ENCODE data around the gene DCBLD1.
A peak's percentile ranks its signal among the peaks of the same experiment; 100 is the strongest.

DCBLD1 gene

GRCh38 chr6:117533775-117534174 lies 51.3 kb downstream of the DCBLD1 start:
- no peak for ATAC-seq (replicated peaks)
- Mint-ChIP-seq H3K27me3 (peaks cover 0 to 7% of the 10 kb centered on the region in 2 donors), H3K36me3 (ENCODE audit: insufficient read depth) (no peaks in the 10 kb centered on the region), H3K4me1 (ENCODE audit: low read depth in 2 of 2) (peaks cover 0 to 9% of the 10 kb centered on the region in 2 donors), H3K4me3 (no peak overlapping the region), H3K9me3 (no peaks in the 10 kb centered on the region), H3K27ac (no peak overlapping the region)
- no peak for DNase-seq

GRCh38 chr6:117534974-117535373 lies 52.5 kb downstream of the DCBLD1 start:
- no peak for DNase-seq
- Mint-ChIP-seq H3K27me3 (peaks cover 0 to 8% of the 10 kb centered on the region in 2 donors), H3K4me3 (no peak overlapping the region), H3K9me3 (no peaks in the 10 kb centered on the region), H3K36me3 (ENCODE audit: insufficient read depth) (peaks cover 3% of the 10 kb centered on the region), H3K27ac (no peak overlapping the region), H3K4me1 (ENCODE audit: low read depth in 2 of 2) (peaks cover 0 to 11% of the 10 kb centered on the region in 2 donors)
- no peak for ATAC-seq (replicated peaks)

- ATAC-seq (replicated peaks) = no peak
- peaks cover 3% of the 10 kb centered on the region for H3K36me3 Mint-ChIP-seq (ENCODE audit: insufficient read depth)
- H3K4me3 Mint-ChIP-seq = no peak overlapping the region
- no peak overlapping the region for H3K27ac Mint-ChIP-seq
- DNase-seq = no peak
- H3K27me3 Mint-ChIP-seq = peaks cover 0 to 8% of the 10 kb centered on the region in 2 donors
- H3K9me3 Mint-ChIP-seq = no peaks in the 10 kb centered on the region
- H3K4me1 Mint-ChIP-seq (ENCODE audit: low read depth in 2 of 2) = peaks cover 0 to 11% of the 10 kb centered on the region in 2 donors
Observed at GRCh38 chr6:117536317-117536716, 53.8 kb downstream of the DCBLD1 start.

GRCh38 chr6:117538615-117539014 lies 56.1 kb downstream of the DCBLD1 start:
- no peaks in the 10 kb centered on the region for H3K9me3 Mint-ChIP-seq
- peaks cover 0 to 11% of the 10 kb centered on the region in 2 donors for H3K4me1 Mint-ChIP-seq (ENCODE audit: low read depth in 2 of 2)
- DNase-seq (no peak), ATAC-seq (replicated peaks) (no peak)
- H3K36me3 Mint-ChIP-seq (ENCODE audit: insufficient read depth) = peaks cover 3% of the 10 kb centered on the region
- no peak overlapping the region for H3K27ac Mint-ChIP-seq
- H3K27me3 Mint-ChIP-seq = peaks cover 0 to 8% of the 10 kb centered on the region in 2 donors
- H3K4me3 Mint-ChIP-seq = no peak overlapping the region

- DNase-seq (no peak), ATAC-seq (replicated peaks) (no peak)
- H3K4me3 Mint-ChIP-seq = no peak overlapping the region
- peaks cover 0 to 8% of the 10 kb centered on the region in 2 donors for H3K27me3 Mint-ChIP-seq
- peaks cover 0 to 11% of the 10 kb centered on the region in 2 donors for H3K4me1 Mint-ChIP-seq (ENCODE audit: low read depth in 2 of 2)
- no peaks in the 10 kb centered on the region for H3K9me3 Mint-ChIP-seq
- no peak overlapping the region for H3K27ac Mint-ChIP-seq
- peaks cover 3% of the 10 kb centered on the region for H3K36me3 Mint-ChIP-seq (ENCODE audit: insufficient read depth)
Observed at GRCh38 chr6:117540670-117541069, 58.2 kb downstream of the DCBLD1 start.

GRCh38 chr6:117542493-117542892 lies 60.0 kb downstream of the DCBLD1 start:
- DNase-seq = no peak
- H3K27me3 Mint-ChIP-seq = peaks cover 0 to 8% of the 10 kb centered on the region in 2 donors
- H3K27ac Mint-ChIP-seq = no peak overlapping the region
- H3K4me3 Mint-ChIP-seq = no peak overlapping the region
- peaks cover 3% of the 10 kb centered on the region for H3K36me3 Mint-ChIP-seq (ENCODE audit: insufficient read depth)
- no peak for ATAC-seq (replicated peaks)
- peaks cover 11 to 23% of the 10 kb centered on the region in 2 donors for H3K4me1 Mint-ChIP-seq (ENCODE audit: low read depth in 2 of 2)
- H3K9me3 Mint-ChIP-seq = no peaks in the 10 kb centered on the region

GRCh38 chr6:117544716-117545115 lies 62.2 kb downstream of the DCBLD1 start:
- DNase-seq = no peak
- Mint-ChIP-seq H3K4me3 (no peak overlapping the region), H3K9me3 (no peaks in the 10 kb centered on the region), H3K27ac (peak overlapping the region in 1 of 2 donors; percentile 16), H3K4me1 (ENCODE audit: low read depth in 2 of 2) (peaks cover 23 to 28% of the 10 kb centered on the region in 2 donors), H3K27me3 (no peaks in the 10 kb centered on the region), H3K36me3 (ENCODE audit: insufficient read depth) (peaks cover 8% of the 10 kb centered on the region)
- no peak for ATAC-seq (replicated peaks)

- DNase-seq (no peak), ATAC-seq (replicated peaks) (no peak)
- Mint-ChIP-seq H3K27ac (no peak overlapping the region), H3K4me3 (no peak overlapping the region), H3K36me3 (ENCODE audit: insufficient read depth) (peaks cover 8% of the 10 kb centered on the region), H3K27me3 (no peaks in the 10 kb centered on the region), H3K9me3 (no peaks in the 10 kb centered on the region), H3K4me1 (ENCODE audit: low read depth in 2 of 2) (peaks cover 28 to 29% of the 10 kb centered on the region in 2 donors)
Observed at GRCh38 chr6:117545161-117545595, 62.7 kb downstream of the DCBLD1 start.

GRCh38 chr6:117546674-117547073 lies 64.2 kb downstream of the DCBLD1 start:
- no peak for DNase-seq
- ATAC-seq (replicated peaks) = no peak
- Mint-ChIP-seq H3K9me3 (no peaks in the 10 kb centered on the region), H3K4me1 (ENCODE audit: low read depth in 2 of 2) (peaks cover 33 to 38% of the 10 kb centered on the region in 2 donors), H3K36me3 (ENCODE audit: insufficient read depth) (peaks cover 8% of the 10 kb centered on the region), H3K27ac (peak overlapping the region; percentile 19 to 49), H3K4me3 (peak overlapping the region; percentile 22 to 35), H3K27me3 (no peaks in the 10 kb centered on the region)

GRCh38 chr6:117547688-117548621 lies 65.5 kb downstream of the DCBLD1 start:
- Mint-ChIP-seq H3K4me3 (peak overlapping the region; percentile 83 to 88), H3K27me3 (no peaks in the 10 kb centered on the region), H3K4me1 (ENCODE audit: low read depth in 2 of 2) (peaks cover 33 to 38% of the 10 kb centered on the region in 2 donors), H3K27ac (peak overlapping the region; percentile 84 to 87), H3K36me3 (ENCODE audit: insufficient read depth) (peaks cover 8% of the 10 kb centered on the region), H3K9me3 (no peaks in the 10 kb centered on the region)
- DNase-seq = peak; percentile 35 to 46 (median 45)
- ATAC-seq (replicated peaks) = peak; percentile 67

GRCh38 chr6:117548797-117549301 lies 66.4 kb downstream of the DCBLD1 start:
- Mint-ChIP-seq H3K27ac (peak overlapping the region; percentile 84 to 87), H3K4me1 (ENCODE audit: low read depth in 2 of 2) (peaks cover 33 to 38% of the 10 kb centered on the region in 2 donors), H3K4me3 (peak overlapping the region; percentile 83 to 88)

GRCh38 chr6:117549611-117550010 lies 67.1 kb downstream of the DCBLD1 start:
- H3K9me3 Mint-ChIP-seq = no peaks in the 10 kb centered on the region
- H3K4me3 Mint-ChIP-seq = peak overlapping the region; percentile 83 to 88
- no peaks in the 10 kb centered on the region for H3K27me3 Mint-ChIP-seq
- H3K4me1 Mint-ChIP-seq (ENCODE audit: low read depth in 2 of 2) = peaks cover 33 to 38% of the 10 kb centered on the region in 2 donors
- peak overlapping the region; percentile 84 to 87 for H3K27ac Mint-ChIP-seq
- ATAC-seq (replicated peaks) = peak; percentile 20
- peak; percentile 7 to 47 (median 12) for DNase-seq
- peaks cover 8% of the 10 kb centered on the region for H3K36me3 Mint-ChIP-seq (ENCODE audit: insufficient read depth)

More at GRCh38 chr6:117548797-117549301, 66.4 kb downstream of the DCBLD1 start:
- DNase-seq (peak; percentile 20 to 44 (median 31)), ATAC-seq (replicated peaks) (peak; percentile 53)
- H3K36me3 Mint-ChIP-seq (ENCODE audit: insufficient read depth) = peaks cover 8% of the 10 kb centered on the region
- H3K9me3 Mint-ChIP-seq = no peaks in the 10 kb centered on the region
- no peaks in the 10 kb centered on the region for H3K27me3 Mint-ChIP-seq

GRCh38 chr6:117550078-117550600 lies 67.7 kb downstream of the DCBLD1 start:
- Mint-ChIP-seq H3K4me1 (ENCODE audit: low read depth in 2 of 2) (peaks cover 33 to 38% of the 10 kb centered on the region in 2 donors), H3K36me3 (ENCODE audit: insufficient read depth) (peaks cover 8% of the 10 kb centered on the region), H3K4me3 (peak overlapping the region; percentile 83 to 88), H3K27me3 (no peaks in the 10 kb centered on the region), H3K27ac (peak overlapping the region; percentile 84 to 87), H3K9me3 (no peaks in the 10 kb centered on the region)
- ATAC-seq (replicated peaks) = no peak
- DNase-seq = no peak
